Astrocyte of the cerebellum (primary cell): ENCODE measurements around the gene PGPEP1.
A peak's percentile ranks its signal among the peaks of the same experiment; 100 is the strongest.

ENCODE experiments used
- DNase-seq: peaks from one replicate; pipeline ENCODE4 v3.0.0-alpha.2; 2011; ENCODE audit warnings: low read depth
- H3K4me3 ChIP-seq: 2 replicates; pipeline ENCODE4 v1.5.1; 2011; ENCODE audit warnings: mild to moderate bottlenecking, low read depth, low read length, moderate library complexity
- in situ Hi-C: cut with HindIII; loops from 2 replicates; pipeline ENCODE4 v1.10.0; 2017; ENCODE audit warnings: low sequenced_read_pairs
- TF ChIP-seq, protein P1 (sequence below): IDR thresholded peaks from 2 replicates; pipeline ENCODE4 v1.5.1; 2012; ENCODE audit warnings: low read length, low read depth, moderate library complexity, mild to moderate bottlenecking; ENCODE audit errors: missing control alignments

PGPEP1 gene

DNA sequence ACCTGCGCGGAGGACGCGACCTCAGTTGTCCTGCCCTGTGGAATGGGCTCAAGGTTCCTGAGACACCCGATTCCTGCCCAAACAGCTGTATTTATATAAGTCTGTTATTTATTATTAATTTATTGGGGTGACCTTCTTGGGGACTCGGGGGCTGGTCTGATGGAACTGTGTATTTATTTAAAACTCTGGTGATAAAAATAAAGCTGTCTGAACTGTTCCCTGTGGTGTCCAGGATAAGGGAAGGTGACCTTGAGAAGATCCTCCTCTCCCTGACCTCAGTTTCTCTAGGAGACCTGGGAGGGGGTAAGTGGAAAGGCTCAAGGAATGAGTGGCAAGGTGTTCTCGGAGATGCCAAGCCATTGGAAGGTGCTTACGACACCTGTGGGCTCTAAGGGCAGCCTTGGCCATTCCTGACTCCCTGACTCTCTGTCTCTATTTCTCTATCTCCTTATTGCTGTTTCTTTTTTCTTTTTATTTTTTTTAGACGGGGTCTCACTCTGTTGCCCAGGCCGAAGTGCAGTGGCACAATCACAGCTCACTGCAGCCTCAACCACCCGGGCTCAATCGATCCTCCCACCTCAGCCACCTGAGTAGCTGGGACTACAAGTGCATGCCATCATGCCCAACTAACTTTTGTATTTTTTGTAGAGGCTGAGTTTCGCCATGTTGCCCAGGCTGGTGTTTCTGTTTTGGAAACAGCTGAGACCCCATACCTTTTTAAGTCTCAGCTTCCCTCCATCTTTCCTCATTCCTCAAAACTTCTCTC, 48.7 kb downstream of the PGPEP1 start:
- TF ChIP-seq, protein P1, sequence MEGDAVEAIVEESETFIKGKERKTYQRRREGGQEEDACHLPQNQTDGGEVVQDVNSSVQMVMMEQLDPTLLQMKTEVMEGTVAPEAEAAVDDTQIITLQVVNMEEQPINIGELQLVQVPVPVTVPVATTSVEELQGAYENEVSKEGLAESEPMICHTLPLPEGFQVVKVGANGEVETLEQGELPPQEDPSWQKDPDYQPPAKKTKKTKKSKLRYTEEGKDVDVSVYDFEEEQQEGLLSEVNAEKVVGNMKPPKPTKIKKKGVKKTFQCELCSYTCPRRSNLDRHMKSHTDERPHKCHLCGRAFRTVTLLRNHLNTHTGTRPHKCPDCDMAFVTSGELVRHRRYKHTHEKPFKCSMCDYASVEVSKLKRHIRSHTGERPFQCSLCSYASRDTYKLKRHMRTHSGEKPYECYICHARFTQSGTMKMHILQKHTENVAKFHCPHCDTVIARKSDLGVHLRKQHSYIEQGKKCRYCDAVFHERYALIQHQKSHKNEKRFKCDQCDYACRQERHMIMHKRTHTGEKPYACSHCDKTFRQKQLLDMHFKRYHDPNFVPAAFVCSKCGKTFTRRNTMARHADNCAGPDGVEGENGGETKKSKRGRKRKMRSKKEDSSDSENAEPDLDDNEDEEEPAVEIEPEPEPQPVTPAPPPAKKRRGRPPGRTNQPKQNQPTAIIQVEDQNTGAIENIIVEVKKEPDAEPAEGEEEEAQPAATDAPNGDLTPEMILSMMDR: no peak
- in situ Hi-C loops: no loop called here
- peak overlapping the region; percentile 46 for H3K4me3 ChIP-seq

DNA sequence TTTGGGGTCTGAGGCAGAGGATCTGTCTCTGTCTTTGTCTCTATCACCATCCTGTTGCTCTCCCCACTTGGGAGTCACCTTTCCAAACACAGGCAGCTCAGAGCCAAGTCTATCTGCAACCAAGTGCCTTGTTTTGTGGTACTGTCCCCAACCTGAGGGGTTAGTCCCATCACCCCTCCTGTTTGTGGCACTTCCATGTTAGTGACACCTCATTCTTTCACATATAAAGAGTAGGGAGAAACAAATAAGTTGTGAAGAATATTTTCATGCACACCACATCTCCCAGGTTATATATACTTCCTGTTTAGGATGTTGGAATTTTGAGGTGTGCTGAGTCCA, 49.3 kb downstream of the PGPEP1 start:
- TF ChIP-seq, protein P1: no peak
- in situ Hi-C loops: no loop called here
- no peak overlapping the region for H3K4me3 ChIP-seq
- no peak for DNase-seq

More for the DNA sequence above, 48.7 kb downstream of the PGPEP1 start:
- DNase-seq: no peak

DNA sequence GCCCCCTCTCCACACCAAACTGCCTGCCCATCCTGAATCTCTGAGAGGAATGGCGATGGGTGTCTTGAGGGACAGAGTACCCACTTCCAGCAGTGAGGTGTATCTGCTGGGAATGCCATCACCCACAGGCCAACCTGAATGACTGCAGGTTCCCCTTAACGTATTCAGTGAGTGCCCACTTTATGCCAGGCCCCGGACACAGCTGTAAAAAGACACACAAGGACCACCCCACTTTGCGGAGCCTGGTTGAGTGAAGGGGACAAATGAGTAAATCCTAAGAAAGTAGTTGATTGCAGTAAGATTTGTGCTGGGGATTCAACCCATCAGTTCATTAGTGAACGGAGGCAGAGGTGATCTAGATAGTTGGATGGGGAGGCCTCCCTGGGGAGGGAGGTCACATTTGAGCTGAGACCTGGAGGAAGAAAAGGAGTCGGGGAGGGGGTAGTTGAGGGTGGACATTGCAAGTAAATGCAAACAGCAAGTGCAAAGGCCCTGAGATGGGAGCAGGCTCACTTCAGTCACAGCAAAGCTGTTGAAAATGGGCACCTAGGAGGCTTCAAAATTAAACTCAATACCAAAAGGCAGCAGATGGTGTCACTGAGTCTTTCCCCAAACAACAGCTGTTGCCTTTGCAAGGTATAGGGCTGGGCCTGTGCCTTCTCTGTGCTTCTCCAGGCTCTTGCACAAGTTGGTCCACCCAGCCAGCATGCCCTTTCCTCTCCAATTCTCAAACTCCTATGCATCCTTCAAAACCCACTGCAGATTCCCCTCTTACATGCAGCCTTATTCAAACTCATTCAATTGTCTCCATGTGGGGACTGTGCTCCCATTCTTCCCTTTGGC, 49.9 kb downstream of the PGPEP1 start:
- TF ChIP-seq, protein P1: no peak
- no peak for DNase-seq
- in situ Hi-C loops: no loop called here
- no peak overlapping the region for H3K4me3 ChIP-seq

DNA sequence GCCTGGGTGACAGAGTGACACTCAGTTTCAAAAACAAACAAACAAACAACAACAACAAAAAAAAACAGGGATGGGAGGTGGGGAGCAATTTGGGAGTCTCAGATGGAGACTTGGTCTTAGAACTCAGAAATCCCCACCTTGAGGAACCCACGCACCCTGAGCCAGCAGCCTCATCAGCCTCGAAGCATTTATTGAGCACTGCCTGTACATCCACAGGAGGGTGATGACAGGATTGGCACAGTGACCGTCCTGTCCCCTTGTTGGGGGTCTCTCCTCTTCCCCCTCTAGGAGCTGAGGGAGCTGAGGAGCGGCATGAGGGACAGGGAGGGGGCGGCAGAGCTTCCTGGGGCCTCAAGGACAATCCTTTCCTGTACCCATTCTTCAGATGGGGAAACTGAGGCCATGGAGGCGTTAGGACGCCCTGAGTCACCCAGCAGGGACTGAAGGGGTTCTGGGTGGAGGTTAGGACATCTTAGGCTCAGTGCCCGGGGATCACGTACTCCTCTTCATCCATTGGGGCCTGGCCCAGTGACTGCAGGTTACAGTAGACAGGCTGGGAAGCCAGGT, 51.2 kb downstream of the PGPEP1 start:
- in situ Hi-C loops: no loop called here
- H3K4me3 ChIP-seq: no peak overlapping the region
- no peak for DNase-seq

DNA sequence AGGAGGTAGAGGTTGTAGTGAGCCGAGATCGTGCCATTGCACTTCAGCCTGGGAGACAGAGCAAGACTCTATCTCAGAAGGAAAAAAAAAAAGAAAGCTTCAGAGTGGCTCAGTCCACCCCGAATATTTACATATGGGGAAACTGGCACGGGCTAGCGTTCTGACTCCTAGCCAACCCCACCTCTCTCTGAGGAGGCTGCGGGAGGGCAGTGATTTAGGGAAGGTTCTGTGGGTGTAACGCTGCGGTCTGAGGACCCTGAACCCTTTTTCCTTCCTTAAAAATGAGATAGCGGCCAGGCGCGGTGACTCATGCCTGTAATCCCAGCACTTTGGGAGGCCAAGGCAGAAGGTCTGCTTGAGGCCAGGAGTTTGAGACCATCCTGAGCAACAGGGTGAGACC, 52.0 kb downstream of the PGPEP1 start:
- DNase-seq: no peak
- in situ Hi-C loops: no loop called here
- no peak overlapping the region for H3K4me3 ChIP-seq
- TF ChIP-seq, protein P1: no peak

More for the DNA sequence above, 51.2 kb downstream of the PGPEP1 start:
- TF ChIP-seq, protein P1: no peak

DNA sequence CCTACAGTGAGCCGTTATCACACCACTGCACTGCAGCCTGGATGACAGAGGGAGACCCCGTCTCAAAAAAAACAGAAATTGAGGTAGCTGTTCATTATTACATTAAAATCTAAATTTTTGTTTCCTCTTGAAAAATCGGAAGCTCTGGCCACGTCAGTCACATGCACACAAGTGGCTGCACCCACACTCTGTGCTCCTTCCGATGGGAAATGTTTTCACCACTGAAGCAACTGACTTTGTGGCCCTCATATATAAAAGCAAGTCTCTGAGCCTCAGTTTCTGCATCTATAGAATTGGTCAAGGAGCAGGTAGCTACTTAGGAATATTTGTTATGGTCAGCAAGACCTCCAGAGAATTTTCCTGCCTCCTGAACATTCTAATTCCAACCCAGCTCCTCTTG, 52.5 kb downstream of the PGPEP1 start:
- in situ Hi-C loops: no loop called here
- H3K4me3 ChIP-seq: no peak overlapping the region
- DNase-seq: no peak
- TF ChIP-seq, protein P1: no peak
